Measurements from ENCODE around the gene SMNDC1.
"Not testable (repeated sequence)": the region's sequence is repeated elsewhere in the genome, so short reads cannot be mapped to it uniquely, and the experiment has no call there.

Gene SMNDC1

GRCh38 chr10:110336111-110336721 is 31.5 kb upstream of the SMNDC1 start:
- Histone ChIP-seq H2AFZ (ENCODE audit: low read length) (no peak overlapping the region), H3K36me3 (replicated peaks; ENCODE audit: insufficient read depth, low read length) (no peaks in the 10 kb centered on the region), H3K9me2 (replicated peaks; ENCODE audit: insufficient read depth, low read length) (no peaks in the 10 kb centered on the region), H3K4me2 (ENCODE audit: low read depth, low read length) (peak overlapping the region; percentile 19; the same call in 1 of the 2 replicates), H3K9ac (ENCODE audit: low read length) (no peak overlapping the region), H3K27ac (ENCODE audit: low read length) (no peak overlapping the region), H3K4me1 (ENCODE audit: low read length) (peaks cover 33% of the 10 kb centered on the region), H4K20me1 (ENCODE audit: insufficient read depth, low read length) (no peaks in the 10 kb centered on the region), H3K9me3 (replicated peaks; ENCODE audit: insufficient read depth, low read length) (no peaks in the 10 kb centered on the region), H3K27me3 (replicated peaks; ENCODE audit: insufficient read depth, low read length) (0 out of 2 replicates have a peak, but pooled peaks cover 3% of the 10 kb centered on the region), H3K4me3 (ENCODE audit: low read length) (no peak overlapping the region), H3F3A (ENCODE audit: insufficient read depth, low read length) (peaks cover 13% of the 10 kb centered on the region; the same call in 1 of the 2 replicates), H3K79me2 (ENCODE audit: low read length) (no peaks in the 10 kb centered on the region)
- no peak for DNase-seq
- TF ChIP-seq CTCF (IDR thresholded peaks at IDR 0.05; ENCODE audit: low read length), result no peak
- TF ChIP-seq EZH2 (optimal IDR thresholded peaks at IDR 0.05; ENCODE audit: low read depth, low read length), result no peak
- TF ChIP-seq EZH2phosphoT487 (IDR thresholded peaks at IDR 0.05; ENCODE audit: low read length), result no peak

GRCh38 chr10:110335314-110336064 is 30.8 kb upstream of the SMNDC1 start:
- 0 out of 2 replicates have a peak, but pooled peaks cover 13% of the 10 kb centered on the region for H3F3A ChIP-seq (ENCODE audit: insufficient read depth, low read length)
- no peaks in the 10 kb centered on the region for H3K79me2 ChIP-seq (ENCODE audit: low read length)
- 0 out of 2 replicates have a peak, but pooled peaks cover 3% of the 10 kb centered on the region for H3K27me3 ChIP-seq (replicated peaks; ENCODE audit: insufficient read depth, low read length)
- H3K27ac ChIP-seq (ENCODE audit: low read length), result 0 out of 2 replicates have a peak overlapping the region, but pooled peaks have one; percentile 5
- no peak overlapping the region for H2AFZ ChIP-seq (ENCODE audit: low read length)
- H3K4me2 ChIP-seq (ENCODE audit: low read depth, low read length), result peak overlapping the region; percentile 19; the same call in 1 of the 2 replicates
- no peak overlapping the region for H3K9ac ChIP-seq (ENCODE audit: low read length)
- DNase-seq, result no peak
- no peaks in the 10 kb centered on the region for H3K9me3 ChIP-seq (replicated peaks; ENCODE audit: insufficient read depth, low read length)
- peaks cover 28% of the 10 kb centered on the region for H3K4me1 ChIP-seq (ENCODE audit: low read length)
- H4K20me1 ChIP-seq (ENCODE audit: insufficient read depth, low read length), result no peaks in the 10 kb centered on the region
- H3K4me3 ChIP-seq (ENCODE audit: low read length), result no peak overlapping the region
- no peak for TF ChIP-seq EZH2 (optimal IDR thresholded peaks at IDR 0.05; ENCODE audit: low read depth, low read length)
- TF ChIP-seq CTCF (IDR thresholded peaks at IDR 0.05; ENCODE audit: low read length), result no peak
- no peak for TF ChIP-seq EZH2phosphoT487 (IDR thresholded peaks at IDR 0.05; ENCODE audit: low read length)
- no peaks in the 10 kb centered on the region for H3K9me2 ChIP-seq (replicated peaks; ENCODE audit: insufficient read depth, low read length)
- no peaks in the 10 kb centered on the region for H3K36me3 ChIP-seq (replicated peaks; ENCODE audit: insufficient read depth, low read length)

GRCh38 chr10:110334061-110334656 is 29.4 kb upstream of the SMNDC1 start:
- Histone ChIP-seq H3F3A (ENCODE audit: insufficient read depth, low read length) (0 out of 2 replicates have a peak, but pooled peaks cover 13% of the 10 kb centered on the region), H3K4me3 (ENCODE audit: low read length) (no peak overlapping the region), H3K27me3 (replicated peaks; ENCODE audit: insufficient read depth, low read length) (no peaks in the 10 kb centered on the region), H3K9me3 (replicated peaks; ENCODE audit: insufficient read depth, low read length) (no peaks in the 10 kb centered on the region), H3K36me3 (replicated peaks; ENCODE audit: insufficient read depth, low read length) (no peaks in the 10 kb centered on the region), H3K4me2 (ENCODE audit: low read depth, low read length) (peak overlapping the region; percentile 31; the same call in 1 of the 2 replicates), H4K20me1 (ENCODE audit: insufficient read depth, low read length) (no peaks in the 10 kb centered on the region), H3K4me1 (ENCODE audit: low read length) (peaks cover 28% of the 10 kb centered on the region), H2AFZ (ENCODE audit: low read length) (0 out of 2 replicates have a peak overlapping the region, but pooled peaks have one; percentile 9), H3K79me2 (ENCODE audit: low read length) (no peaks in the 10 kb centered on the region), H3K9me2 (replicated peaks; ENCODE audit: insufficient read depth, low read length) (no peaks in the 10 kb centered on the region), H3K9ac (ENCODE audit: low read length) (no peak overlapping the region), H3K27ac (ENCODE audit: low read length) (peak overlapping the region; percentile 5; the same call in 1 of the 2 replicates)
- DNase-seq, result peak; percentile 62
- TF ChIP-seq CTCF (IDR thresholded peaks at IDR 0.05; ENCODE audit: low read length) (no peak), EZH2 (optimal IDR thresholded peaks at IDR 0.05; ENCODE audit: low read depth, low read length) (no peak), EZH2phosphoT487 (IDR thresholded peaks at IDR 0.05; ENCODE audit: low read length) (no peak)

GRCh38 chr10:110331226-110331795 is 26.6 kb upstream of the SMNDC1 start:
- H3K27me3 ChIP-seq (replicated peaks; ENCODE audit: insufficient read depth, low read length); H3K9me3 ChIP-seq (replicated peaks; ENCODE audit: insufficient read depth, low read length); H3K36me3 ChIP-seq (replicated peaks; ENCODE audit: insufficient read depth, low read length); H3K4me3 ChIP-seq (ENCODE audit: low read length); H3K4me2 ChIP-seq (ENCODE audit: low read depth, low read length); H4K20me1 ChIP-seq (ENCODE audit: insufficient read depth, low read length); DNase-seq; H3K9me2 ChIP-seq (replicated peaks; ENCODE audit: insufficient read depth, low read length); H3K27ac ChIP-seq (ENCODE audit: low read length); H2AFZ ChIP-seq (ENCODE audit: low read length); H3K79me2 ChIP-seq (ENCODE audit: low read length); H3K9ac ChIP-seq (ENCODE audit: low read length): not testable (repeated sequence)
- peaks cover 22% of the 10 kb centered on the region for H3K4me1 ChIP-seq (ENCODE audit: low read length)
- H3F3A ChIP-seq (ENCODE audit: insufficient read depth, low read length), result 0 out of 2 replicates have a peak, but pooled peaks cover 13% of the 10 kb centered on the region

Measured in MM.1S (cell line).